Airway epithelial cell (primary cell): ENCODE data around the gene FBXO41. TPM values are rescaled to one million over a fixed set of nuclear protein-coding genes. Genes with fewer than 3 reads are reported as not detected.

Experiments
- total RNA-seq: library from RNA; depleted of rRNA; stranded (reverse); fragments of >200 nt; gene quantifications from 2 replicates; pipeline ENCODE4 v1.2.3, GENCODE V29; 2015

The FBXO41 gene
- total RNA-seq: 3.6 and 4.7 TPM in 2 replicates

GRCh38 chr2:73284296-73285158 lies at the start of gene FBXO41:
FBXO41 (minus strand) TSS chr2:73284478; CDS start chr2:73269630, 14,848 bp downstream.

GRCh38 chr2:73293534-73294171 lies 9.4 kb upstream of the FBXO41 start, which contains the start of gene EGR4:
EGR4 (minus strand) TSS chr2:73293548; CDS start chr2:73293317, 231 bp downstream.

GRCh38 chr2:73233932-73234832 lies 50.1 kb downstream of the FBXO41 start, which contains the start of gene CCT7:
CCT7 (plus strand) TSS chr2:73234308; CDS start chr2:73234379, 71 bp downstream.

GRCh38 chr2:73233154-73233931 lies 50.9 kb downstream of the FBXO41 start, which contains the start of gene PRADC1:
PRADC1 (minus strand) TSS chr2:73233239; CDS start chr2:73233160, 79 bp downstream.

GRCh38 chr2:73214120-73215035 lies 69.9 kb downstream of the FBXO41 start, which contains the start of gene SMYD5:
SMYD5 (plus strand) TSS chr2:73214245; CDS start chr2:73214267, 22 bp downstream.

Other genes starting within 250 kb of the FBXO41 start
- gene SFXN5, start 212.8 kb downstream of the FBXO41 start, total RNA-seq: 5.2 and 7.6 TPM in 2 replicates
- 21.1 and 25.2 TPM in 2 replicates for gene RAB11FIP5, start 171.5 kb downstream of the FBXO41 start, total RNA-seq
- gene NOTO, start 81.9 kb downstream of the FBXO41 start, total RNA-seq: not detected in 2 replicates
- gene SMYD5, start 70.2 kb downstream of the FBXO41 start, total RNA-seq: 22.1 and 23.6 TPM in 2 replicates
- gene PRADC1, start 51.2 kb downstream of the FBXO41 start, total RNA-seq: 29.8 and 31.5 TPM in 2 replicates
- gene CCT7, start 50.2 kb downstream of the FBXO41 start, total RNA-seq: 447 and 470 TPM in 2 replicates
- gene EGR4, start 9.1 kb upstream of the FBXO41 start, total RNA-seq: not detected in 2 replicates
- gene ALMS1, start 101.4 kb upstream of the FBXO41 start, total RNA-seq: 6.7 and 7.7 TPM in 2 replicates